GM04503 (cell line): ENCODE data around the gene SI.
"Not testable (repeated sequence)": the region's sequence is repeated elsewhere in the genome, so short reads cannot be mapped to it uniquely, and the experiment has no call there.

ENCODE experiments used
- DNase-seq: peaks from one replicate; pipeline ENCODE4 v3.0.0-alpha.2; 2012; ENCODE audit warnings: low read depth

Gene SI

GRCh38 chr3:165078293-165078692 is at the start of gene SI:
Gene SI, minus strand, starts transcription at chr3:165078496. Its CDS starts 2,484 bp downstream, at chr3:165076012.
- no peak for DNase-seq

- no peak for DNase-seq
These were observed 47.5 kb upstream of the SI start for GRCh38 chr3:165125836-165126235.

- no peak for DNase-seq
These were observed 33.1 kb upstream of the SI start for GRCh38 chr3:165111401-165111800.

- DNase-seq, result no peak
These were observed 25.3 kb upstream of the SI start for GRCh38 chr3:165103616-165104015.

- DNase-seq, result no peak
These were observed 4.4 kb upstream of the SI start for GRCh38 chr3:165082650-165083049.

GRCh38 chr3:165081183-165081582 is 2.9 kb upstream of the SI start:
- no peak for DNase-seq

GRCh38 chr3:165075695-165076094 is 2.6 kb downstream of the SI start:
- DNase-seq, result no peak

- no peak for DNase-seq
These were observed 7.6 kb downstream of the SI start for GRCh38 chr3:165070682-165071081.

- no peak for DNase-seq
These were observed 21.8 kb downstream of the SI start for GRCh38 chr3:165056510-165056909.

GRCh38 chr3:165040186-165040585 is 38.1 kb downstream of the SI start:
- DNase-seq, result no peak

GRCh38 chr3:165011557-165011956 is 66.7 kb downstream of the SI start:
- DNase-seq, result no peak

GRCh38 chr3:164984947-164985346 is 93.3 kb downstream of the SI start:
- DNase-seq, result no peak

- DNase-seq, result no peak
These were observed 115.7 kb downstream of the SI start for GRCh38 chr3:164962610-164963009.

GRCh38 chr3:164952966-164953365 is 125.3 kb downstream of the SI start:
- DNase-seq, result no peak

GRCh38 chr3:164951403-164951802 is 126.9 kb downstream of the SI start:
- not testable (repeated sequence) for DNase-seq

GRCh38 chr3:164940745-164941144 is 137.6 kb downstream of the SI start:
- DNase-seq, result no peak

GRCh38 chr3:164929642-164930041 is 148.7 kb downstream of the SI start:
- no peak for DNase-seq
